ENCODE measurements around the gene CTNNBL1. TPM values are rescaled to one million over a fixed set of nuclear protein-coding genes. Genes with fewer than 3 reads are reported as not detected.

CTNNBL1 gene
- total RNA-seq, 2 experiments from 2014 or later: 31.1 to 33.4 TPM

DNA sequence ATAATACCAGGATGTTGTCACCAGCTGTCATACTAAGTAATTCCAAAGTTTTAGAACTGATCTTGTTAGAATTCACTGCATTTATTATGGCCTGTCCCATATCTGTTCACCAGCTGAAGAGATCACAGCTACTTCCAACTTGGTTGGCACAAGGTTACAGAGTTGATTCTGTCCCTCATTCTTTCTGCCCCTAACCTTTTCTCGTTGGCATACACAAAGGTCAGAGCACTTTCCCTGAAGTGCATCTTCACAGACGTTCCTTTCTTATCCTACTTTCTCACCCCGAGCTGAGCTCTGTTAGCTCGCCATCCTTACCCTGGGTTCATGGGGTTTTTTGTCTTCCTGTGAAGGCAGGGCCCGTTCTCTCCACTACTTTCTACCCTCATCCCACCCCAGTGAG, 143.1 kb downstream of the CTNNBL1 start:
- no peaks in the 10 kb centered on the region for H3K4me1 Mint-ChIP-seq (ENCODE audit: low read depth)
- H3K27ac ChIP-seq (ENCODE audit: low read depth in 1 of 2, low read length in 2 of 2): no peak overlapping the region
- H3K36me3 ChIP-seq (ENCODE audit: insufficient read depth, low read length): peaks cover 20% of the 10 kb centered on the region
- ATAC-seq (ENCODE audit: poor library complexity) (no peak), DNase-seq (no peak)
- H3K9me3 Mint-ChIP-seq: no peaks in the 10 kb centered on the region
- no peak overlapping the region for H3K4me3 ChIP-seq (ENCODE audit: low read length)
- POLR2A ChIA-PET: interaction anchor here (0.6 kb wide), 1 partner anchor 155 kb away, joined by 3 read pairs; no protein-coding TSS in a partner anchor
- intact Hi-C loops (cut with DNase I, micrococcal nuclease): no loop called here
- CTCF ChIA-PET: no interaction called here
- H3K9me3 ChIP-seq (ENCODE audit: control insufficient read depth in 1 of 2, insufficient read depth in 1 of 2, low read length in 2 of 2): no peaks in the 10 kb centered on the region
- peaks cover 35% of the 10 kb centered on the region for H3K36me3 Mint-ChIP-seq (ENCODE audit: low read depth)
- H3K27ac Mint-ChIP-seq: no peak overlapping the region
- no peaks in the 10 kb centered on the region for H3K4me1 ChIP-seq (ENCODE audit: insufficient read depth, low read length)
- H3K27me3 ChIP-seq (ENCODE audit: control insufficient read depth in 1 of 2, insufficient read depth in 2 of 2, low read length in 2 of 2): no peaks in the 10 kb centered on the region
- H3K4me3 Mint-ChIP-seq: no peak overlapping the region
- TF ChIP-seq, protein P1, sequence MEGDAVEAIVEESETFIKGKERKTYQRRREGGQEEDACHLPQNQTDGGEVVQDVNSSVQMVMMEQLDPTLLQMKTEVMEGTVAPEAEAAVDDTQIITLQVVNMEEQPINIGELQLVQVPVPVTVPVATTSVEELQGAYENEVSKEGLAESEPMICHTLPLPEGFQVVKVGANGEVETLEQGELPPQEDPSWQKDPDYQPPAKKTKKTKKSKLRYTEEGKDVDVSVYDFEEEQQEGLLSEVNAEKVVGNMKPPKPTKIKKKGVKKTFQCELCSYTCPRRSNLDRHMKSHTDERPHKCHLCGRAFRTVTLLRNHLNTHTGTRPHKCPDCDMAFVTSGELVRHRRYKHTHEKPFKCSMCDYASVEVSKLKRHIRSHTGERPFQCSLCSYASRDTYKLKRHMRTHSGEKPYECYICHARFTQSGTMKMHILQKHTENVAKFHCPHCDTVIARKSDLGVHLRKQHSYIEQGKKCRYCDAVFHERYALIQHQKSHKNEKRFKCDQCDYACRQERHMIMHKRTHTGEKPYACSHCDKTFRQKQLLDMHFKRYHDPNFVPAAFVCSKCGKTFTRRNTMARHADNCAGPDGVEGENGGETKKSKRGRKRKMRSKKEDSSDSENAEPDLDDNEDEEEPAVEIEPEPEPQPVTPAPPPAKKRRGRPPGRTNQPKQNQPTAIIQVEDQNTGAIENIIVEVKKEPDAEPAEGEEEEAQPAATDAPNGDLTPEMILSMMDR (IDR thresholded peaks at IDR 0.05): no peak
- H3K27me3 Mint-ChIP-seq: no peaks in the 10 kb centered on the region

DNA sequence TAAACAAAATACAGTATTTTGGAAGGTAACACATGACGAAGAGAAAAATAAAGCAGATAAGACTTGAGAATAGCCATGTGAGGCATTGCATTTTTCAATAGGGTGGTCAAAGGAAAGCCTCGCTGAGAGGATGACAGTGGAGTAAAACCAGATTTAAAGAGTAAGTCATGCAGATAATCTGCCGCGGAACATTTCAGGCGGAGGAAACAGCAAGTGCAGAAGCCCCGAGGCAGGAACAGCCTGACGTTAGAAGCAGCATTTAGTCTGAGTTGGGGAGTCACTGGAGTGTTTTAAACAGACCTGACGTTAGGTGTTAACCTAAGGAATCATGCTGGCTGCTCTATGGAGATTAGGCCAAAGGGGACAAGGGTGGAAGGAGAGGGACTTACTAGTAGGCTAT, 144.1 kb downstream of the CTNNBL1 start:
- DNase-seq: no peak
- Mint-ChIP-seq H3K4me3 (no peak overlapping the region), H3K36me3 (ENCODE audit: low read depth) (peaks cover 44% of the 10 kb centered on the region), H3K9me3 (no peaks in the 10 kb centered on the region), H3K4me1 (ENCODE audit: low read depth) (no peaks in the 10 kb centered on the region), H3K27ac (no peak overlapping the region), H3K27me3 (no peaks in the 10 kb centered on the region)
- H3K27me3 ChIP-seq (ENCODE audit: control insufficient read depth in 1 of 2, insufficient read depth in 2 of 2, low read length in 2 of 2): no peaks in the 10 kb centered on the region
- ChIA-PET POLR2A (no interaction called here), CTCF (no interaction called here)
- no peak for ATAC-seq (ENCODE audit: poor library complexity)
- no peak overlapping the region for H3K27ac ChIP-seq (ENCODE audit: low read depth in 1 of 2, low read length in 2 of 2)
- no peaks in the 10 kb centered on the region for H3K9me3 ChIP-seq (ENCODE audit: control insufficient read depth in 1 of 2, insufficient read depth in 1 of 2, low read length in 2 of 2)
- intact Hi-C loops (cut with DNase I, micrococcal nuclease): no loop called here
- peaks cover 28% of the 10 kb centered on the region for H3K36me3 ChIP-seq (ENCODE audit: insufficient read depth, low read length)
- no peaks in the 10 kb centered on the region for H3K4me1 ChIP-seq (ENCODE audit: insufficient read depth, low read length)
- no peak overlapping the region for H3K4me3 ChIP-seq (ENCODE audit: low read length)
- TF ChIP-seq, protein P1 (IDR thresholded peaks at IDR 0.05): no peak

DNA sequence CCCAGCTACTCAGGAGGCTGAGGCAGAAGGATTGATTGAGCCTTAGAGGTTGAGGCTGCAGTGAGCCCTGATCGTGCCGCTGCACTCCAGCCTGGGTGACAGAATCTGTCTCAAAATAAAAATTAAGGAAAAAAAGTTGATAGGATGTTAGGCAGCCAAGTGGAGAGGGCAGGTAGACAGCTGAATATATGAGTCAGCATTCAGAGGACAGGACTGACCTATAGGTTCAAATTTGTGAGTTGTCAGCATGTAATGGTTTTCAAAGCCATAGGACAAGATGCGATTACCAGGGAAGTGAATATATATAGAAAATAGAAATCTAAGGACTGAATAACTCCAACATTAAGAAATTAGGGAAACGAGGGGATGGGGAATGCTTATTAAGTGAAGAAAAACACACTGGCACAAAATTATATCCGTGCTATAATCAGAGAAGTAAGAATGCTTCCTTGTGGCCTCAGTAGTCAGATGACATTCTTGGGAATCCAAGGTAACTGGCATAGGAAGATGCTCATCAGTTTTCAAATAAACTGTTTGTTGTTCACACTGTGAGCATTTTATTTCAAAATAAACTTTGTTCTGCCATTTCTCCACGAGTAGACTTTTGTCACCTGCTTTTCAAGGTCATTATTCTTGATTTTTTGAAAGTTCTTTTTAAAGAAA, 145.1 kb downstream of the CTNNBL1 start:
- no peak for DNase-seq
- Histone ChIP-seq H3K4me1 (ENCODE audit: insufficient read depth, low read length) (no peaks in the 10 kb centered on the region), H3K4me3 (ENCODE audit: low read length) (no peak overlapping the region), H3K36me3 (ENCODE audit: insufficient read depth, low read length) (peaks cover 38% of the 10 kb centered on the region), H3K27me3 (ENCODE audit: control insufficient read depth in 1 of 2, insufficient read depth in 2 of 2, low read length in 2 of 2) (no peaks in the 10 kb centered on the region), H3K27ac (ENCODE audit: low read depth in 1 of 2, low read length in 2 of 2) (no peak overlapping the region), H3K9me3 (ENCODE audit: control insufficient read depth in 1 of 2, insufficient read depth in 1 of 2, low read length in 2 of 2) (no peaks in the 10 kb centered on the region)
- CTCF ChIA-PET: no interaction called here
- POLR2A ChIA-PET: no interaction called here
- intact Hi-C loops (cut with DNase I, micrococcal nuclease): no loop called here
- no peak overlapping the region for H3K27ac Mint-ChIP-seq
- no peaks in the 10 kb centered on the region for H3K4me1 Mint-ChIP-seq (ENCODE audit: low read depth)
- no peaks in the 10 kb centered on the region for H3K27me3 Mint-ChIP-seq
- no peak for ATAC-seq (ENCODE audit: poor library complexity)
- peaks cover 50% of the 10 kb centered on the region for H3K36me3 Mint-ChIP-seq (ENCODE audit: low read depth)
- TF ChIP-seq, protein P1 (IDR thresholded peaks at IDR 0.05): no peak
- no peaks in the 10 kb centered on the region for H3K9me3 Mint-ChIP-seq
- no peak overlapping the region for H3K4me3 Mint-ChIP-seq

Measured in CD4-positive, alpha-beta T cell (primary cell).